ENCODE data around the gene TMC5.

DNA sequence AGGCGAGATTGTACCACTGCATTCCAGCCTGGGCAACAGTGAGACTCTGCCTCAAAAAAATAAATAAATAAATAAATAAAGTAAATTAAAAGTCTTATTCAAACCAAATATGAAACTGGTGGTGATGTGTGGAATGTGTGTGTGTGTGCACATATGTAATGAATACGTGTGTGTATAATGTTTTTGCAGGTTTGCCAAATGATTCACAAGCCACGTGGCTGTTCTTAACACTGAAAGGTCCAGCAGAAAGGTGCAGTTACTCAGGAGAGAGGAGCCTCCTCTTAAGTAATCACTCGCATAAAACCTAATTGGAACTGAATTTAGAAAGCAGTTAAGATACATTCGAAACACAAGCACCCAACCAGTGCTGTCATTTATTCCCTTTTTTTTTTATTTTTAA lies 81.3 kb downstream of the TMC5 start:
- TF ChIP-seq, protein P1, sequence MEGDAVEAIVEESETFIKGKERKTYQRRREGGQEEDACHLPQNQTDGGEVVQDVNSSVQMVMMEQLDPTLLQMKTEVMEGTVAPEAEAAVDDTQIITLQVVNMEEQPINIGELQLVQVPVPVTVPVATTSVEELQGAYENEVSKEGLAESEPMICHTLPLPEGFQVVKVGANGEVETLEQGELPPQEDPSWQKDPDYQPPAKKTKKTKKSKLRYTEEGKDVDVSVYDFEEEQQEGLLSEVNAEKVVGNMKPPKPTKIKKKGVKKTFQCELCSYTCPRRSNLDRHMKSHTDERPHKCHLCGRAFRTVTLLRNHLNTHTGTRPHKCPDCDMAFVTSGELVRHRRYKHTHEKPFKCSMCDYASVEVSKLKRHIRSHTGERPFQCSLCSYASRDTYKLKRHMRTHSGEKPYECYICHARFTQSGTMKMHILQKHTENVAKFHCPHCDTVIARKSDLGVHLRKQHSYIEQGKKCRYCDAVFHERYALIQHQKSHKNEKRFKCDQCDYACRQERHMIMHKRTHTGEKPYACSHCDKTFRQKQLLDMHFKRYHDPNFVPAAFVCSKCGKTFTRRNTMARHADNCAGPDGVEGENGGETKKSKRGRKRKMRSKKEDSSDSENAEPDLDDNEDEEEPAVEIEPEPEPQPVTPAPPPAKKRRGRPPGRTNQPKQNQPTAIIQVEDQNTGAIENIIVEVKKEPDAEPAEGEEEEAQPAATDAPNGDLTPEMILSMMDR (conservative IDR thresholded peaks at IDR 0.05) = no peak
- no peak for TF ChIP-seq EZH2 (IDR thresholded peaks at IDR 0.05; ENCODE audit: low read depth)
